SHP77 treated with DMSO at 0.1 percent for 48 hours (cell line): ENCODE measurements around the gene SBF2.
"Not testable (repeated sequence)": the region's sequence is repeated elsewhere in the genome, so short reads cannot be mapped to it uniquely, and the experiment has no call there.

Experiments used
- DNase-seq: peaks from one replicate; lab custom pipeline; 2025; lab: John Stamatoyannopoulos, UW

Gene SBF2

DNA sequence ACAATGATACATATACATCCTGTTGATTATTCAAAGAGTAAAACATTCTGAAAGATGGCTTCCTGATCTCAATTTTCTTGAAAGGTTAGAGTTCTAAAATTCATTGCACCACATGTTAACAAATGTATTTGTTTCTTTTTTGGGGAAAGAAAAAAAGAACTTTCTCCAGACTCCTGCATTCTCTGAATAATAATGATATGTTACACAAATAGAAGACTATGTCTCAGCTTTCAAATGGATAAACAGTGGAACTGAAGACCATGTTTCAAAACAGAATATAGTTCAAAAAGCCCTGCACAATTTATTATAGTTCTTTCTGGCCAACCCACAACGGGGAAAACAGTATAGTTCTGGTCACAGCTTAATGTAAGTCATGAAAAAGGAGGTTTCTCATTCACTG lies 277.0 kb downstream of the SBF2 start:
- no peak for DNase-seq

DNA sequence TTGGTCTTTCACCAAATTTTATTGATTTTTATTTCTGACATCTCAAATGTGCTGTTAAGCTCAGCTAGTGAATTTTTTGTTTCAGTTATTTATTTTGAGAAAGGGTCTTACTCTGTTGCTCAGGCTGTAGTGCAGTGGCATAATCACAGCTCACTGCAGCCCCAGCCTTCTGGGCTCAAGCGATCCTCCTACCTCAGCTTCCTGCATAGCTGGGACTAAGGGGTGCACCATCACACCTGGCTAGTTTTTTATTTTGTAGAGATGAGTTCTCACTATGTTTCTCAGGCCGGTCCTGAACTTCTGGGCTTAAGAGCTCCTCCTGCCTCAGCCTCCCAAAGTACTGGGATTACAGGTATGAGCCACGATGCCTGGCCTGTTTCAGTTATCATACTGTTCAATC lies 282.0 kb downstream of the SBF2 start:
- DNase-seq: no peak

DNA sequence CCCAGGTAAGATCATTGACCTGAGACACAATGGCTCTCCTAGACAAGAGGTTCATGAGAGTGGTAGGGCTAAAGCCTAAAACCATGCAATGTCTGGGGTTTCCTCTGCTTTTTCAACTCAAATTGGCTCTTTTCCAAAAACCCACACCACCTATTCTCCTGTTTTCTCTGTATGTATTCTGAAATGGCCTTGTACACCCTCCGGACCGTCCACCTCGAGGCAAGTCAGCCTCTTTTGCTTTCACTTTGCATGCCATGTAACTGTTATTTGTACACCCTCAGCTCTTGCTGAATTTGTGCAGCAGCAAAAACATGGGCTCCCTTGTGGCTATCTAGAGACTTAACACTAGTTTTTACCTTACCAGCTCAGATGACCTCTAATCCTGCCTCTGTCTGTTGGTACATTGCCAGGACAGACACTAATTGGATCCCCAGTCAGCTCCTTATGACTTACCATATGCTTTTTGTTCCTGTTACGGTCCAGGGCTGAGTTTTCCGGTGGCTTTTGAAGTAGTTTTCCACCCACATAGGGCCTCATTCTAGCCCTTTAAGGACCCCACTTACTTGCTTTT lies 288.0 kb downstream of the SBF2 start:
- no peak for DNase-seq

DNA sequence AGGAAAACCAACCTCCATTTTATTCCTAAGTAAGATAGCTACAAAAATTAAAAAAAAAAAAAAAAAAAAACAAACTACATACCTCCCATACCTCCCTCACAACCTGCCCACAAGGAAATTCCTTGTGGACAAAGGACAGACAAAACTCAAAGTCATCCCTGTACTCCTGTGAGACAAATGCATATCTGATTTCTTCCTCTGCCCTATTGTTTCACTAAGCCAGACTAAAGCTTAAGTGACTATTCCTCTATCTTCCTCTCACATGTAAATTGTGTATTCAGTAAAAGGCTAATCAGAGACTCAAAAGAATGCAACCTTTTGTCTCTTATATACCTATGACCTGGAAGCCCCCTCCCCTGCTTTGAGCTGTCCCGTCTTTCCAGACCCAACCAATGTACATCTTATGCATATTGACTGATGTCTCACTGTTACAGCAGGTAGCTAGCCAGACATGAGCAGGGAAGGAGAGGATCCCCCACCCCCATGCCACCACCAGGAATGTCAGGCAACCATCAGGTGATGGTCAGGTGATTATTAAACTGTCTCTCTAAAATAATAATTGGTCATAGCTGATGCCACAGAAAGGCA lies 289.4 kb downstream of the SBF2 start:
- DNase-seq: no peak

DNA sequence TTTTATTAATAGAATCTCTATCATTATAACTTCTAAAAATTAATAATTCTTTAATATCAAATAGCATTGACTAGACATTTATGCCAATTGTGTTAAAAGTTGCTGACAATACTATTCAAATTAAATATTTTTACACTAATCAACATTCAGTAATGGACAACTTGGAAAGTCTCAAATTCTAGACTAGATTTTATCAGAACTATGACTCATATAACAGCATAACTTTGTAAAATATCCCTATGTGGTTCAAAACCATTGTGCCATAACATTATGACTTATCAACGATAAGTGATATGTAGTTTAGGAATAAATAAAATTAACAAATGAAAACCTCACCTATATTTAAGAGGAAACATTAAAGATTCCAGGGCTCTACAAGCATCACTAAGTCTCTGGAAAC lies 291.8 kb downstream of the SBF2 start:
- no peak for DNase-seq

DNA sequence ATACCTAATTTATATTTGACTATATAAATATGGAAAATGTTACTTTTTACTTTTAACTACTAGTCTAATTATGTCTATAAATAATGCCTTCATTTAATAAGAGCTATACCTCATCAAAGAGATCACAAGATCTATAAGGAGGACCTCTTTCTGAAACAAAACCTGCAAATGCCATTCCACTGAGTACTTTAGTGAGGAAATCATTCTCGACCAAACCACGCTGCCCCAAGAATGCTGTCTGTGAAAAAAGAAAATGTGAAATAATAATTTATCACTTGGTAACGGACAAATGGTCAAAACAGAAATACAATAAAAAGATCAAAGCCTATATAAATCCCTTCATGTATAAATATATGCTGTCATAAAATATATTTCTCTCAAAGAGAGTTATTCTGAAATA lies 301.7 kb downstream of the SBF2 start:
- DNase-seq: no peak

DNA sequence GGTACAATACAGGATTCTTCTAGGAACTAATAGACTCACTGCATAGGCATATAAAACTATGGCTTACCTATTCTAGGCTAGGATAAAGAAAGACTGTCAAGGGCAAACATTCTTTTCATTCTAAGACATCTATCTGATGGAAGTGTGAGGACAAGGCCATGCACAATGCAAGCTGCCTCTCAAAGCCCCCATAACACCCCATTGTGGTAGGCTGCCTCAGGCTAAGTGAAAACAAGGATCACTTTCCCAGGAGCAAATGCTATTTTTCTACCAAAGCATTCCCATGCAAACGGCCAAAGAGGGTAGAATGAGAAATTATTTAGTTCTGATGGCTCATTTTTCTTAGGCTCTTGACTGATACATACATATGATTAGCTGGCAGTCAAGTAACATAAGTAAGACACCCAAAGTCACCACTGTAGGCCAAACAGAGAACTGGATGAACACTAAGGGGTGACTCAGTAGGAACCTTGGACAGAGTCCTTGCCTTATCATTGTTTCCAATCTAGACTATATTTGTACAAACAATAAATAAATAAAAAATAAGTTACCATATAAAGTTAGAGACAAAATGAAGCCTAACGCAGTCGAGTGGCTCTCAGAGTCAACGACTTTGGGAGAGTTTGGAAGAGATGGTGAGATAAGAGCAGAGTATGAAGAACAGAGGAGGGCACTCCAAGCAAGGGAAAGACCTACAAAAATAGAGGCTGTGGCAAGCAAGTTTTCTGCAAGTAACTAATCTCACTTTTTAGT lies 303.6 kb downstream of the SBF2 start:
- DNase-seq: no peak

DNA sequence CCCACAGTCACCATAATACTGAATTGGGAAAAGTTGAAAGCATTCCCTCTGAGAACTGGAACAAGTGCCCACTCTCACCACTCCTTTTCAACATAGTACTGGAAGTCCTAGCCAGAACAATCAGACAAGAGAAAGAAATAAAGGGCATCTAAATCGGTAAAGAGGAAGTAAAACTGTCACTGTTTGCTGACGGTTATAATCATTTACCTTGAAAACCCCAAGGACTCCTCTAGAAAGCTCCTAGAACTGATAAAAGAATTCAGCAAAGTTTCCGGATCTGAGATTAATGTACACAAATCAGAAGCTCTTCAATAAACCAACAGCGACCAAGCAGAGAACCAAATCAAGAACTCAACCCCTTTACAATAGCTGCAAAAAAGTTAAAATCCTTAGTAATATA lies 306.7 kb downstream of the SBF2 start:
- not testable (repeated sequence) for DNase-seq

DNA sequence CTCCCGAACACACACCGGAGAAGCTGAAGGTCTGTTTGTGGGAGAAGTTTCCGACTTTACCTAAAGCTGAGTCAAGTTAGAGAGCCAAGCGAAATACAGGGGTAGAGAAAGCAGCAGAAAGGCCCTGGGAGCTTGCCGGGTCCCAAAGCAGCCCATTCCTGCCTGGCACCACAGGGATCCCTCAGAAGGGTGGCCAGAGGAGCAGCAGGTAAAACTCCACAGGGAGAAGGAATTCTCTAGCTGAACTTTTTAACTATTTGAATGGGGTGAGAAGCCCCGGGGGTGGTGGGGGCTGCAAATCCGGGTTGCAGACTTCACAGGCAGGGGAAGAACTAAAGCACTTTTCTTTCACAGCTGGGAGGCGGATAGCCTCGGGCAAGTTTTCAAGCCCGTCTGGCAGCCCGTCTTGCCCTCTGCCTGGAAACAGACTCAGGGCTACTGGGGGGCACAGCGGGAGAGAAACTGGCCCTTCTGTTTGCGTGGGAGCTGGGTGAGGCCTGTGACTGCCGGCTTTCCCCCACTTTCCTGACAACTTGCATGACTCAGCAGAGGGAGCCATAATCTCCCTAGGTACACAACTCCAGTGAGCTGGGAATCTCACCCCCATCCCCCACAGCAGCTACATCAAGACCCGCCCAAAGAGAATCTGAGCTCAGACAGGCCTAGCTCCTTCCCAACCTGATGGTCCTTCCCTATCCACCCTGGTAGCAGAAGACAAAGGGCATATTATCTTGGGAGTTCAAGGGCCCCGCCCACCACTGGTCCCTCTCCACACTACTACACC lies 311.0 kb downstream of the SBF2 start:
- DNase-seq: no peak

DNA sequence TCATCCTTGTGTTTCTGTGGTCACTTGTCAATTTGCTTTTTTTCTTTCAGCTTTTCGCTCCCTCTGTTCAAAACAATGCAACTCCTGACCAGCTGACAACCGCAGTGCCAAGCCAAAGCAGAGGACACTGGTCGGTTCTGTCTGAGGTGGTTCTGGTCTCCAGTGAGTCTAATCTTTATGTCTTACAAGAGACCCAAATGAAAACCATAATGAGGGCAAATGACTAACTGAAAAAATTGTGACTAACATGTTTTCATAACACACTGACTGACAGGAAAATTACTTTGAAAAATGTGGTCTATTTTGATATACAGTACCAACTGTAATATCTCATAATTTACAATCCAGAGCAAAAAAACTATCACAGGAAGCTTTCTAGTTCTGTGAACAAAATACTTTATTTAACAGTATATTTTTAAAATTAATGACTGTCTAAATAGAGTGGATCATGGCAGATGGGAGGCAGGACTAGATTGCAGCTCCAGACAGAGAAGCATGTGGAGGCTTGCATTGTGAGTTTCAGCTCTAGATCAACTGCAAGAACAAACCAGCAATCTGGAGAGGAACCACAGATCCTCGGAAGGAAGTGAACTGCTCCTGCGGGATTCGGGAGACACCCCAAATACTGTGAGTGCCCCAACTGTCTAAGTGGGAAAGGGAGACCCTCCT lies 311.8 kb downstream of the SBF2 start:
- DNase-seq: no peak

DNA sequence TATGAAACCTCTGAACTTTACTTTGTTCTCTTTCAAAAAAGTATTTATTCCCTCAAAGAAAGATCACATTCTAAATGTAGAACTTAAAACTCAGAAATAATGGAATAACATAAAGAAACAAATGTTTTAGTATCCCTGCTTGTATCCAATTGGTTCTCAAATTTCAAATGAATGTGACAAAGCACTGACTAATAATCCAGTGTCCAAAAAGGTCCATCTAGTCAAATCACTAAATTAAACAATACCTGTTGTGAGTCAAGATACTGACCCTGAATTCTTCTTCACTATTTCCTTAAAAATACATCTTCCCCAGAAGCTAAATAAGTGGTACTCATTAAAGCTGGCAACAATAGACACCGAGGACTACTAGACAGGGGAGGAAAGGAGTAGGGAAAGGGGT lies 313.1 kb downstream of the SBF2 start:
- no peak for DNase-seq

DNA sequence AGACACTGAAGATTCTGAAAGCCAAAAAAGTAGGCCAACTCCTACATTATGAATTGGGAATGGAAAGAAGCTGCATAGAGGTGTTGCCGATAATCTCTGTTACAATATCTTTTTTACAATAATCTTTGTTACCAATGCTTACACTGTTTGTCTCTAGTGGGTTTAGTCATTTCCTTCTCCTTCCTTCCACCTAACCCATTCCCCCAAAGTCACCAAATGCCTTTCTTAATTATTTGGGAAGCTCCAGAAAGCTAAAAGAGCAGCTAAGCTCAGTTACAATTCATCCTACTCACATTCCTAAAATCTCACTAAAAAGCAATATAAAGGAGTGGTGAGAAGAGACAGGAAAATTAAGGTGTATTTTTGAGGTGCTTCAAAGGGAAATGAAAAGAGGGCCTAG lies 316.5 kb downstream of the SBF2 start:
- DNase-seq: no peak

DNA sequence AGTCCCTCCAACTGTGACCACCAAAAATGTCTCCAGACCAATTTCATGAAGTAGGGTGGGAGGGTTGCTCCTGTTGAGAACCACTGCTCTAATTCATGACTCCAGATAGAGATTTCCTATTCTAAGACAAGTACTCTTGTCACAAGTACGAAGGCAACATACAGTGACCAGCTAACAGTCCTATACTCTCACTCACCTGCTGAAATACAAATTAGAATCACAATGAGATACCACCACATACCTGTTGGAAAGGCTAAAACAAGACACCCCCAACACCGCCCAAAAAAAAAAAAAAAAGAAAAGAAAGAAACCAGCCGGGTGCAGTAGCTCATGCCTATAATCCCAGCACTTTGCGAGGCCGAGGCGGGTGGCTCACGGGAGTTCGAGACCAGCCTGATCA lies 319.6 kb downstream of the SBF2 start:
- DNase-seq: no peak

DNA sequence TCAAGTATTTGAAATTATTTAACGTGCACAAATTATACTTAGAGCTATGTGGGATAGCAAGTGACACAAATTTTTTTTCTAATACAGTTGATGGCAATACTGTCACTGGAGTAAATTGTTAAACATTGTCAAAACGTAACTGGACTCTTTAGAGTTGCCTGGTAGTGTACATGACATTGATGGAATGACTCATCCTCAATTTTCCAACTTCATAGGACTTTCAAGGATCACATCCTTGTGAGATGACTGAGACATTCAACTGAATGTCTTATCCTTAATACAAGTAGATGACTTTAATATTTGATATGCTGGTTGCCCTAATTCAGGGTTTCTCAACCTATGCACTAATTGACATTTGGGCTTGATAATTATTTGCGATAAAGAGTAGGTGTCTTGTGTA lies 320.1 kb downstream of the SBF2 start:
- DNase-seq: no peak

DNA sequence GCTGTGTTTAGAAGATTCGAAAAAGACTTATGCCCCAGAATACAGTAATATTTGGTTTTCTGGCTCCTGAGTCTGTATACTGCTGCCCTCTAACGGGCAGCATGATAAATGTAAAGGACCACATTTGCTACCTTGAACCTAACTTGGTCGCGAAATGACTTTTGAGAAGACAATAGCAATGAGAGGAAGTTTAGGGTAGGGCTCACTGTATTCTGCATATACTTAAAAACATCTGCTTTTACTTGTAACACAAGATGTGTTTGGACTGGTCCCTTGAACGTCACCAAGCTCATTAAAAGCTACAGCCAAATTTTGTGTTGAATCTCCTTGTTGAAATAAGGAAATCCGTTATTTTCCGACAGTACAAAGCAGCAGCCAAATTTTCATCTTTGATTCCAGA lies 321.0 kb downstream of the SBF2 start:
- no peak for DNase-seq

DNA sequence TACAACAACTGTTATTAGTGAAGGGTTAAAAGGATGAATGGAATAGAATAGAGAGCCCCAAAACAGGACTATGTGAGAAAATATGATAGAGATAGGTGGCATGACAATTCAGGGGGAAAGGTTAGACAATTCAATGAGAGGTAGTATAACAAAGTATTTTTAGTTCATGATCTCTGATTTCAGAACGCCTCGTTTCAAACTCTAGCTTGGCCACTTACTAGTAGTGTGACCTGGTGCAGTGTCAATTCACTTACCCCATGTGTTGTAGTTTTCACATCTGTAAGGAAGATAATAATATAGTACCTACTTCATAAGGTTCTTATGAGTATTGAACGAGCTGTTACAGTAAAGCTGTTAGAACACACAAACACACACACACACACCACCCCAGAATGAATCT lies 322.1 kb downstream of the SBF2 start:
- no peak for DNase-seq

DNA sequence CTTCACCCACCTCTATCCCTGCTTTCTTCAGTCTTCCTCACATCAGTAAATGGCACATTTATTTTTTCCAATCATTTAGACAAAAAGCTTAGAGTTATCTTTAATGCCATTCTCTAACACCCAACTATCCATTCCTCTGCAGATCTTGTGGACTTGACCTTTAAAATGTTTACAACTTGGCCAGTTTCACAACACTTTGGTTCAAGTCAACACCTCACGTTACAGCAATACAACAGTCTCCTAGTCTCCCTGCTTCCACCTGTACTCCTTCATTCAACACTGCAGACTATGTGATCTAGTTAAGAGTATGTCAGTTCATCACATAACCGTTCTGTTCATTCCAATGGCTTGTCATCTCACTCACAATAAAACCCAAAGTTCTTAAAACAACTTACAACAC lies 325.0 kb downstream of the SBF2 start:
- no peak for DNase-seq

DNA sequence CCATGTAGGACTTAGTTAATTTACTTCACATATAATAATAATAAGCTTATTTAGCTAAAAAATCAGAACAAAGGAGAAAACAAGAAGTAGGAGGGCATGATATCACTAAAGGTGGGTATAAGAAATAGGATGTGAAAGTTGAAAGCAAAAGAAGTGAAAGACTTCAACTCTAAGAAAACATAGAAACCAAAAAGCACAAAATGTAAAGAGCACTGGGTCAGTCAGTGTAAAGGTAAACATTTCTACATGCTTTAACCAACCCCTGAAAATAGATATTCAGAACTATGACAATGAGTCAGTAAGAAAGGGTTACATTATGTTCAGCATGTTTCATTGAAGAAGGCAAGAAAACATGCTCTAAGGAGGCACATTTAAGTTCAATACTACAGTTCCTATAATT lies 331.3 kb downstream of the SBF2 start:
- no peak for DNase-seq

DNA sequence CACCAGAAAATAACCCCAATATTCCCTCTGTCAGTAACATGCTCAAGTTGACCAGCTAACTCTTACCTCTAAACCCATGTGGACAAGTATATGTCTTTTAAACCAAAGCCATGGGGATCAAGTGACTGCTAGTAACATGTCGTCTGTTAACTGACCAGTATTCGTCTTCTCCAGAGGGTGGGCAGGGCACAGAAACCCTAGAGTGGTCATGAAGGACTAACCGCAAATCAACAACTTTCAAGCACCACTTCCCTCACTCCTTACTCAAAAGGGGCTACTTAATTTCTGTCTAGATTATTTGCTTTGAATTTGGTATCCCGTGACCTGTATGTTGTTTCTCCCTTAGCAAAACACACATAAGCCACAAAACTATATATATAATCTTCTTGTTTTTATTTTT lies 336.9 kb downstream of the SBF2 start:
- DNase-seq: no peak

DNA sequence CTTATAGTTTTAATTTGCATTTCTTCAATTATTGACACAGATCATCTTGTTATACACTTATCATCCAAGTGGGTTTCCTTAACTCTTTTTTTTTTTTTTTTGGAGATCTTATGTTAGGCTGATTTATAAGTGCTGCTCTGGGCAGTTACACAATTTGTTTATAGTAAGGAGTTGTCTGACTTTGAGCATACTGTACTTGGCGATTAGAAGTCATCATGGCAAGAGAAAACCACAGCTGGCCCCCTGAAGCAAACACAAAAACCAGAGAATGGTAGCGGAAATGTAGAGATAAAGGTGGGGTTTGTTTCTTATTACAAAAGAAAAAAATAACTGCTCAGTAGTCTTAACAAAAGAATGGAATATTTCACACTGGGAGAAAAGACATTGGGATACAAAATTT lies 337.5 kb downstream of the SBF2 start:
- DNase-seq: no peak

DNA sequence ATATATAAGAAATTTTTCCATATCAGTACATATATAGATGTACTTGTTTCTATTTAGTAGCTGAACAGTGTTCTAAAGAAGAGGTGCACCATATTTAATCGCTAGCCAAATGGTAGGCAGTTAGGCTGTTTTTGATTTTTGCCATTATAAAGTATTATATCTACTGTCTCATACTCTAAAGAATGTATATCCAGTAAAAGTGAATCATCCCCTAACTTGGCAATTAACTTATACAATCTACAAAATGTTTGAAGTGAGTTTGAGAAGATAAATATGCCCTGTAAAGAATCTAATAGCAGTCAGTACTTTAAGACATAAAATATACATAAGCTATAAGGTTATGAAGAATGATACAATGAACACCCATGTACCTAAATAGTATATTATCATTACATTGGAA lies 338.6 kb downstream of the SBF2 start:
- no peak for DNase-seq

DNA sequence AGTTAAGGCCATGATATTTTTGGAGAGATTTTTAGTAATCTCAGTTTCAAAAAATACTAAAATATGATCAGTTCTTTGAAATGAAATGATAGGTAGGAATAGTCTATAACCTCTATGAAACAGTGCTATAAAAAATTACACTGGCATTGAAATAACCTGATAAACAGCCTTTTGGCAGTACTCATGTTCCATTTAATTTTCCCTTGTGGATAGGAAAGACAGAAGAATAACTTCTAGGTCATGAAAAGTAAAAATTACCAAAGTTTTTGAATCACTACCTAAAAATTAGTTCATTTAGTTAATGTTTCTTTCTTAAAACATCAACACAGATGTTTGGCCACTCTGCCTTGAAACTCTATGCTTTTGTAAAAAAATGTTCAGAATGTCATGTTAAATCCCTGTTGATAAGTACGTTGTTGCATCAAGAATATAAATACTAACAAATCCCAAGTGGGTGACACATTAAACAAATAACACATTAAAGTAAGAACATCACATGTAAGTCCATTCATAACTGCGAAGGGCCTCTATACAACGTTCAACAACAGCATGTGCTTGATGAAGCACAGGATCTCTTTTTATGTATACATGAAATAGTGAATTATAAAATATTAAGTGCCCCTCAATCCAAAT lies 339.9 kb downstream of the SBF2 start:
- no peak for DNase-seq
